HG03439 (cell line): ENCODE results near the gene PGR.

Experiments
- ATAC-seq: cut with Tn5 transposase; IDR thresholded peaks from one replicate; pipeline ENCODE4 v1.9.1; 2021; ENCODE audit warnings: mild to moderate bottlenecking, moderate library complexity; ENCODE audit not compliant: unreplicated experiment

PGR gene

DNA sequence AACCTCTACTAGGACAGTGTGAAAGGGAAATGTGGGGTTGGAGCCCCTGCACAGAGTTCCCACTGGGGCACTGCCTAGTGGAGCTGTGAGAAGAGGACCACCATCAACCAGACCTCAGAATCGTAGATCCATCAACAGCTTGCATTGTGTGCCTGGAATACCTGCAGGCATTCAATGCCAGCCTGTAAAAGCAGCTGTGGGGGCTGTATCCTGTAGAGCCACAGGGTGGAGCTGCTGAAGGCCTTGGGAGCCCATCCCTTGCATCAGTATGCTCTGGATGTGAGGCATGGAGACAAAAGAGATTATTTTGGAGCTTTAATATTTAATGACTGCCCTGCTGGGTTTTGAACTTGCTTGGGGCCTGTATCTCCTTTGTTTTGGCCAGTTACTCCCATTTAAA is 46.3 kb downstream of the PGR start:
- no peak for ATAC-seq

DNA sequence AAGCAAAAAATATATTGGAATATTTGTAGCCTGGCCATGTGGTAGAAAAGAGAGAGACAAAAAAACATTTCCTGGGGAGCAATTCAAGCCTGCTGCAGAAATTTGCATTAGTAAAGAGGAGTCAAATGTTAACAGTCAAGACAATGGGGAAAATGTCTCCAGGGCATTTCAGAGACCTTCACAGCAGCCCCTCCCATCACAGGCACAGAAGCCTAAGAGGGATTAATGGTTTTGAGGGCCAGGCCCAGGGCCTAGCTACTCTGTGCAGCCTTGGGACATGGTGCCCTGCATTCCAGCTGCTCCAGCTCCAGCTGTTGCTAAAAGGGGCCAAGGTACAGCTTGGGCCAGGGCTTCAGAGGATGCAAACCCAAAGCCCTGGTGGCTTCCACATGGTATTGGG is 46.8 kb downstream of the PGR start:
- ATAC-seq, result no peak

DNA sequence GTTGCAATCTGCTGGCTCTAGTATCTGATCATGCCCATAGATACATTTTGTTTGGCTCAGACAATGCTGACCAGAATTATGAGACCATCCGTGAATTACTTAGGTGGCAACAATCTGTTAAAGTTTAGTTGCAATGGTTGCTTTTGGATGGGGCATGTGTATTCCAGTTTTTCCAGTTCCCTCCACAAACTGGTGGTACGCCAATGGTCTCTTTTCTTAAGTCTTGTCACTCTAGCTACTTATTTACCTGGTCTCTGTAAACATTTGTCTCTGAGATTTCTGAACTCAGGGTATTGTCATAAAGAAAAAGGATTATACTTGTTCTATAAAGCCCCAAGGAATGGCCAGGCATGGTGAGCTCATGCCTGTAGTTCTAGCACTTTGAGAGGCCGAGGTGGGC is 65.9 kb downstream of the PGR start:
- no peak for ATAC-seq

DNA sequence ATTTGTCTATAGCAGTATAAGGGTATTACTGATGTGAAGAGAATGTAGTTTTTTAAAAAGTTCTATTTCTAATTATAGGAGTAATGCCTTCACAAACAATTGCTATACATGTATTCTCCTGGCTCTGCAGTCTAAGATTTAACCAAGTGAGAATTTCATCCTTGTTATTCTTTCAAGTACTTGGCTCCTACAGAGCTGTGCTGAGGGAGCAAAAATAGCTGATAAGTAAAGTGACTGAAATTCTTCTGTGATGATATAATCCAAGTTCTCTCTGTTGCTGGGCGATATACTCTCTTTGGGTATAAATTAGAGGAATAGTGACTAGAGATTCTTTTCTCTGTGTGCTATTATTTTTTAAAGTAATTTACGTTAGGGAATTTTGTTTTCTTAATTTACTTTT is 68.0 kb downstream of the PGR start:
- no peak for ATAC-seq

GRCh38 chr11:101059331-101059730 is 70.3 kb downstream of the PGR start:
- no peak for ATAC-seq

DNA sequence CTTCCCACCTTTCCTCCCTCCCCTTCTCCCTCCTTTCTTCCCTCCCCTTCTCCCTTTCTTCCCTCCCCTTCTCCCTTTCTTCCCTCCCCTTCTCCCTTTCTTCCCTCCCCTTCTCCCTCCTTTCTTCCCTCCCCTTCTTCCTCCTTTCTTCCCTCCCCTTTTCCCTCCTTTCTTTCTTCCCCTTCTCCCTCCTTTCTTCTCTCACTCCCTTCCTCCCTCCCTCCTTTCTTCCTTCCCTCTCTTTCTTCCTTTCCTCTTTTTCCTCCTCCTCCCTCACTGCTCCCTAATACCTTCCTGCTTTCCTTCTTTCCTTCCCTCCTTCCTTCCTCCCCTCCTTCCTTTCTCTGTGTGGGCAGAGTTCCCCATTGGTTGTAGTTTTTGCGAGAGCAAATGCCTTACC is 76.1 kb downstream of the PGR start:
- ATAC-seq, result no peak

GRCh38 chr11:101051677-101052076 is 77.9 kb downstream of the PGR start:
- ATAC-seq, result no peak

- ATAC-seq, result no peak
These were observed 79.8 kb downstream of the PGR start for GRCh38 chr11:101049813-101050212.

DNA sequence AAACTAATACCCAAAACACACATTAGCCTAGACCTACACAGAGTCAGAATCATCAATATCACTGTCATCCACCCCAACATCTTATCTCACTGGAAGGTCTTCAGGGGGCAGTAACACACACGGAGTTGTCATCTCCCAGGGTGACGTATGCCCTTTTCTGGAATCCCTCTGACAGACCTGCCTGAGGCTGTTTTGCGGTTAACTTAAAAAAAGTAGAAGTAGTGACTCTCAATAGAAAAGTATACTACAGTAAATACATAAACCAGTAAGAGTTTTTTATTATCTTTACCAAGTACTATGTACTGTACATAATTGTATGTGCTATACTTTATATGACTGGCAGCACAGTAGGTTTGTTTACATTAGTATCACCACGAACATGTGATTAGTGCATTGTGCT is 80.5 kb downstream of the PGR start:
- ATAC-seq, result no peak

GRCh38 chr11:101048479-101048878 is 81.1 kb downstream of the PGR start:
- ATAC-seq, result no peak

DNA sequence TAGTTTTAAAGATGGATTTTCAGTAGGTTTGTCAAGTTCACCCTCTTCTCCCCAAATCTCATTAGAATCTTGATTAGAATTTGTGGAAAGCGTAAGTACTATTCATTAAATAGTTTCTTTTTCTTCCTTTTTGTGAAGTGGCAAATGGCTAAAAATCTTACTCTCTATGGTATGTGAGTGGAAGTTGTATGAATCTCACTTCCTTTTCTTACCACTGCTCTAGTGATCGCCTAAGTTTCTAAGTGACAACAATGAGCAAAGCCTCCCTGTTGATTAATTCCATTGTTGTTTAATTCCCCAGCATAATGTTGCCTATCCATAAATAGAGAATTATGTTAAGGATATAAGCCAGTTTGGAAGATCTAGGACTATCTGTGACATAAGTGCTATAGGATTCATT is 82.7 kb downstream of the PGR start:
- ATAC-seq, result no peak

- no peak for ATAC-seq
These were observed 84.2 kb downstream of the PGR start for GRCh38 chr11:101045415-101045814.

GRCh38 chr11:101043940-101044339 is 85.7 kb downstream of the PGR start:
- no peak for ATAC-seq

GRCh38 chr11:101035872-101036271 is 93.7 kb downstream of the PGR start:
- no peak for ATAC-seq

DNA sequence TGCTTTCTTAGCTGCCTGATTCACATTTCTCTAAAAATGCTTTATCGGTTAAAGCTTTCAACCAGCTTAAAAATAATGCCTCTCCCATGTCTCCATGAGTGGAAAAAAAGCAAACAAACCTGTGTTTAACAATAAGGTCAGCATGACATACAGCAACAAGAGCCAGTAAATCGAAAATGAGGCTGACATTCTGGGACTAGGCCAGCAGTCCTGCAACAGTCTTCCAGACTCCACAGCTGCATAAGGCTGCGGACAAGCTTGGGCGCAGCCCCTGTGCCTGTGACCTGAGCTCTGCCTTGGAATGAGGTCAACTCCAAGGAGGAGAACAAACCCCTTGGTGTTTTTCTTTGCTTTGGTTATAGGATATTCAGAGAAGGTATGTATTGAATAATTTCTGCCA is 95.5 kb downstream of the PGR start:
- ATAC-seq, result no peak

DNA sequence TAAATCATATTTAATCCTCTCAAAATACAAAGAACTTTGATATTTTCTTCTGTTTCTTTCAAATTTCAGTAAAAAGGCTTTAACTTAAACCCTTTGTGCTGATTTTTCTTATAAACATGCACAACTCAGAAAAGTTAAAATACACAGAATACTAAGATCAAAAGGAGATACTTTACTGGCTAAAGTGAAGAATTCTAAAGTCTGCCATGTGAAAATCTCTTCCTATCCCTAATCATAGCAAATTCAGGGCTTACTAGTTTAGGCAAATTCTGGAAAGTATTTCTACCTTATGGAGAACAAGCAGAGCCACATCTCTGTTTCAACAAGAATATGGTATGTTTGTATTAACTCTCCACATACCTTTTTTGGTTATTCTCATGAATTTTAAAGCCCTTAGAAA is 96.6 kb downstream of the PGR start:
- no peak for ATAC-seq

DNA sequence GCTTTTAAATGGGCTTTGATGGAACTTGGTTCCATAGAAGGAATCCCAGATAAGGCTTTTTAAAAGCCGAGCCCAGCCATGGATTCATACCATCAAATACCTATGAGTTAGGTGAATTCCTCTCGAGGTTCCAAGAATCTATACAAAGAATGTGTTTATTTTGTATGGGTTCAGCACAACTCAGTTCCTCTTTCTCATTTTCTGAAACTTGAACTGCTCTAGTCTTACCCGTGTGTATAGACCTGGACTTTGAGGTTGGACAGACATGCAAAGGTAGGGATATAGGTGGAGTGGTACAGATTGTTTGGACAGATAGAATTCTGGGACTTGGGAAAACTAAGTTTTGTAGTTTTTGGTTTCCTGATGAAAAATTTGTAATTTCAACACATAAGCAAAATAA is 97.9 kb downstream of the PGR start:
- ATAC-seq, result no peak

- ATAC-seq, result no peak
These were observed 98.9 kb downstream of the PGR start for GRCh38 chr11:101030692-101031091.

DNA sequence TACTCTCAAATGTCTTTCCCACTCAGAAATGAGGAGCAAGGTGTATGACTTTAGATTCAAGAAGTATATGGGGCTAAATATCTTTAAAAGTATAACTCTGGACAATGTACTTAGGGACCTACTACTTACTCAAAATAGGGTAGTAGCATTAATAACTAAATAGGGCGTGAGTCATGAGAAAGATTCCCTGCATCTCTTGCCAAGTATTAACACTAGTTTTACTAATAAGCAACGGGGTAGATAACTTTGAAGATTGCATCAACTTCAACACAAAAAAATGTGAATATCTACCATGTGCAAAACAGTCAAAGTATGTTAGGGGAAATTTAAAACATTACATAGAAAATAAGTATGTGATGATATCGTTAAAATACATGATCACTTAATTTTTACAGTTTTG is 99.6 kb downstream of the PGR start:
- no peak for ATAC-seq

- no peak for ATAC-seq
These were observed 101.0 kb downstream of the PGR start for GRCh38 chr11:101028644-101029043.

GRCh38 chr11:101022256-101022655 is 107.4 kb downstream of the PGR start:
- ATAC-seq, result no peak

DNA sequence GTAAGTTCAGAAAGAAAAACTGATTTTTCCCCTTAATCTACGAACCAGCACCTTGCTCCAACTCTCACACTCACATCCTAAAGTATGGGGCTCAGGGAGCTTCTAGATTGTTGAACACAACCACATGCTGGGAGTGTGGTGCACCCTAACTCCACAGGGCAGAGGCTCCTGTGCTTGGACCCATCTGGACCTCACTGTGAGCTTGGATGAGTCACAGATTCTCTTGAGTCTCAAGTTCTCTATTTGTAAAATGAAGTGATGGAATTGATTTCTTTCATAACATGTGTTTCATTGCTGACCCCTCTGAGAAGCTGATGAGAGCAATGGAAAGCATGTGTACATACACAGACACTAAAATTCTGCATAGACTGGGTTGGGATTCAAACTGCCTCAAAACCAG is 109.7 kb downstream of the PGR start:
- no peak for ATAC-seq

GRCh38 chr11:101014600-101015285 is 114.9 kb downstream of the PGR start:
- no peak for ATAC-seq
